GM19395 (cell line): ENCODE data around the gene ADAM30.

Experiments used
- ATAC-seq: cut with Tn5 transposase; IDR thresholded peaks from one replicate; pipeline ENCODE4 v1.9.1; 2021; ENCODE audit warnings: mild to moderate bottlenecking, moderate library complexity; ENCODE audit not compliant: unreplicated experiment

The ADAM30 gene

GRCh38 chr1:119909890-119910596 is 13.7 kb upstream of the ADAM30 start:
- ATAC-seq: no peak

GRCh38 chr1:119908661-119909060 is 12.3 kb upstream of the ADAM30 start:
- ATAC-seq: no peak

DNA sequence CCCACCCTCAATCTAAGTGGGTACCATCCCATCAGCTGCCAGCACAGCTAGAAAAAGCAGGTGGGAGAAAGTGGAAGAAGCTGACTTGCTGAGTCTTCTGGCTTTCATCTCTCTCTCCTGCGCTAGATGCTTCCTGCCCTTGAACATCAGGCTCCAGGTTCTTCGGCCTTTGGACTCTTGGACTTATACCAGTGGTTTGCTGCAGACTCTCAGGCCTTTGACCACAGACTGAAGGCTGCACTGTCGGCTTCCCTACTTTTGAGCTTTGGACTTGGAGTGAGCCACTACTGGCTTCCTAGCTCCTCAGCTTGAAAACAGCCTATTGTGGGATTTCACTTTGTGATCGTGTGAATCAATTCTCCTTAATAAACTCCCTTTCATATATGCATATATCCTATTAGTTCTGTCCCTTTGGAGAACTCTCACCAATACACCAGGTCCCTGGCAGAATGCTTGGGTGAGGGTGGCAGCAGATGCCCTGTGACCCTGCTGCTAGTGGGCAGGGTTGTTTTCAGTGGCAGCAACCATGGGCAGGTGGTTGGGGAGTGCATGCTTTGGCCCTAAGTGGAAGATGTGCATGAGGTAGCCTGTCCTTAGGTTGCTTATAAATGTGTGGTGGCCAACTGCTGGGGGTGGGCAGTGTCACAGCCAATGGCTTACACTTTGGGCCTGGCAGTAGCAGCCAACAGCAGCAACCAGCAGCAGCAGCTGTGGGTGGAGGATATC is 10.8 kb upstream of the ADAM30 start:
- no peak for ATAC-seq

DNA sequence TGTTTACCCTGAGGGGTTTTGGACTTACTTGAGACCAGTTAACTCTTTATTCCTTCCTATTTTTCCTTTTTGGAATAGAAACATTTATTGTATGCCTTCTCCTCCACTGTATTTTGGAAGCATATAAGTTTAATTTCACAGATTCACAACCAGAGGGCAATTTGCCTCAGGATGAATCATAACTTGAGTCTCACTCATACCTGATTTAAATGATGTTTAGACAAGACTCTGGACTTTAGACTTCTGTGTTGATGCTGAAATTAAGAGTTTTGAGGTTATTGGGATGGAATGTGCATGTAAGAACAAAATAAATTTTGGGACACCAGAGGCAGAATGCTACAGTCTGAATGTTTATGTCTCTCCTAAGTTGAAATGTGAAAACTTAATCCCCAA is 7.1 kb upstream of the ADAM30 start:
- no peak for ATAC-seq

GRCh38 chr1:119902775-119903442 is 6.6 kb upstream of the ADAM30 start:
- ATAC-seq: no peak

DNA sequence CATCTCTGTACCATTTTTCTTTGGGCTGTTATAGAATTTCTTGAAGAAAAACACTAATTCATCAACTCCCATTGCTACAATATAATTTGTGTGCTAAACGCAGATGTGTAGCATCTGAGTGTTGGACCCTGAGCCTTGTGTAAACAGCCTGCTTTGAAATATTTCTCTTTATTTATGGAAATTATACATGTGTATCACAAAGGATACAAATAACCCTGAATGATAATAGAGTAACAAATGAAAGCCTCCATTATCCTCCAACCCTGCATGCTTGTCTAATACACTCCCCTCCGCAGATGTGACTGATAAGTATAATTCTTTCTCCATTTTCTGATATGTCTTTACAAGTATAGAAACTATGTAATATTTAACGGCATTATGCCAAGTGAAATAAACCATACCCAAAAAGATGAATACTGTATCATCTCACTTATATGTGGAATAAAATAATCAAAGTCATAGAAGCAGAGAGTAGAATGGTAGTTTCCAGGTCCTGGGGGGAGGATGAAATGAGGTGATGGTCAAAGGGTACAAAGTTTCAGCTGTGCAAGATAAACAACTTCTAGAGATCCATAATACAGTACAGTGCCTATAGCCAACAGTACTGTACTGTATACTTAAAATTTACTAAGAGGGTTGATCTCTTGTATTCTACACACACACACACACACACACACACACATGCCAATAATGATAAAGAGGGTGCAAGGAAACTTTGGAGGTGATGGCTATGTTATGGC is 2.8 kb upstream of the ADAM30 start:
- ATAC-seq: no peak

DNA sequence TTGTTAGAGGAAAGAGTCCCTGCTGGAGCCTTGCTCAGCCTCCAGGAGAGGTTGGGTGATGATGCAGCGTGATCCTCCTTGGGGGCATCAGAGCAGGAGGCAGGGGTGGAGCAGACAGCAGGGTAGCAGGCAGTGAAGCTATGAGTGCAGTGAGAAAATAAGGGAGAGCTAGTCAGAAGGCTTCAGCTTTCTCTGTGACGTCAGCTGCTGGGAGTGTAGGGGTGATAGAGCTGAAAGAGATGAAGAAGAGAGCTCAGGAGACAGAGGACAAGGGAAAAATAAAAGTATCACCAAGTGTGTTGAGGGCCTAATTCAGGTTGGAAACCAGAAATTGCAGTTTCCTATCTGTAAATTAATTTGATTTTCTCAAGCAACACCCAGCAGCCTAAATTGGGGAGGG is 2.2 kb upstream of the ADAM30 start:
- ATAC-seq: no peak

DNA sequence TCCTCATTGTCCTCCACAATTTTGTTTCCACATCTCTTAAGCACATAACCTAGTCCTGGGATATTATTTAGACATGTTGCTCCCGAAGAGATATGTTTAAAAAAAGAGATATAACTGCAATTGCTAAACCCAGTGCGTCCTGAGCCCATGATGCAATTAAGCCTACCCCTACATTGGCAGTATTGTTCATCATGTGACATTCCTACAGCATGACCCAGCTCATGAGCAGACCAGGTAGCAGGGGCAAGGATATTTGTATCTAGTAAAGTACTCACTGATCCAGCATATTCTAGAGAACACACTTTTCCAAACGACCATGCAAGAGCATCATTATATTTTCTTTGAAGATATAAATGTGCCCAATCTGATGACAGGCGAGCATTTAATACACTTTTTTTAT is 1.2 kb downstream of the ADAM30 start:
- no peak for ATAC-seq

DNA sequence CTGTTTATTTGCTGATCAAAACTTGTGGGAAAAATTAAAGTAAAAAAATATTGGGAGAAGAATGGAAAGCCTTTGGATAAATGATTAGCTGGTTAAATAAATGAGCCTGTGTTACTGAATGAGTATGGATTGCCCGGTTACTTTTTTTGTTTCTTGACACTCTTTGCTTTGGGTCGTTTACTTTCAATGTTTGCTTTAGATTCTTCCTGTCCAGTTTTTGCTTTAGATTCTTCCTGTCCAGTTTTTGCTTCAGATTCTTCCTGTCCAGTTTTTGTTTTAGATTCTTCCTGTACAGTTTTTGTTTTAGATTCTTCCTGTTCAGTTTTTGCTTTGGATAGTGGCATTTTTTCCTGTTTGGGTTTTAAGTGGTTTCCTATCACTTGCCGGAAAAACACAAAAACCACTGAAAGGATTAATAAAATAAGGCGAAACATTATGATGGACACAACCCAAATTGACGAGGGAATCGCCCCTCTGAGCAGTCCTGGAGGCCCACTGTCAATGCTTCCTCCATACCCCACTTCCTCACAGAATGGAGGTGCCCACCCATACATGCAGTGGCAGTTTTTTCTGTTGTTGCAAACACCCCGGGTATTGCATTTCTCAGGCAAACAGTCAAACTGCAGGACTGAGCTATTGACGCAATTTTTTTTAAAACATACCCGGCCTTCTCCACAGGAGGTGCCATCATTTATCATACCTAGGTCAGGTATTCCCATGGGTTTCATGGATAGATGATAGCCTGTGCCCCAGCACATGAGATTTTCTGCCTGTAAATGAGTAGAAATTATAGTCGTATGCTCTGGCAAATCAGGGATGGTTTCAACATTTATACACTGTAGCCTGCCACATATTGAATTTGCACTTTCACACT is 2.3 kb downstream of the ADAM30 start:
- ATAC-seq: no peak

DNA sequence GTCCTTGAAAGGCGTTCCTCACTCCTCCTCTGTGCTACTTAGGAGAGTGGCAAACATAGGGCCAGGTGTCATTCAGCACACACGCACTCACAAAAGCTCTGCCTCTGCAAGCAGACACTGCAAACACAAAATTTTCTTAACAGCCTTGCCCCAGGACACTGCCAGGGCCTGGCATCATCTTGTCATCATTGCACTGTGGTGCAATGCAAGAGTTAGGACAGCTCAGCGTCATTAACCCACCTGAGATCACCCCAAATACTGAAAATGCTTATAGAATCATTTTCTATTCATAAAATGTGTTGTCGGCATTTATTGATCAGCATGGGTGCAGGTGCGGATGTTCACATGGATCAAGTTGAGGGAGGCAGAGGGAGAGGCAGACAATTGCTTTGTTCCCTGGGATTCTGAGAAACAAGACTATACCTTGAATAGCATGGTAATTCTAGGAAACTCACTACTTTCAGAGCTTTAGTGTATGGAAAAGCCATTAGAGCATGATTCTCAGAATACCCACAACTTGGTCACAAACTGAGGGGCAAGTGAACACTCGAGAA is 3.0 kb downstream of the ADAM30 start:
- ATAC-seq: no peak

GRCh38 chr1:119891386-119891785 is 4.9 kb downstream of the ADAM30 start:
- ATAC-seq: no peak

DNA sequence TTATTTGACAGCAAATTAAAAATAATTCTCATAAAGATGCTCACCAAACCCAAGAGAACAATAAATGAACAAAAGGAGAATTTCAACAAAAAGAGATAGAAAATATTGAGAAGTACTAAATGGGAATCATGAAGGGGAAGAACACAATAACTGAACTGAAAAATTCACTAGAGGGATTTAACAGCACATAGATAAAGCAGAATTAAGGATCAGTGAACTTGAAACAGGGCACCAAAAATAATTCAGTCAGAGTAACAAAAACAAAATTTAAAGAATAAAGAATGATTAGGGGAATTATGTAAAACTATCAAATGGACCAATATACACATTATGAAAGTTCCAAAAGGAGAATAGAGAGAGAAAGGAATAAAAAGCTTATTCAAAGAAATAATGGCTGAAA is 7.8 kb downstream of the ADAM30 start:
- ATAC-seq: no peak

DNA sequence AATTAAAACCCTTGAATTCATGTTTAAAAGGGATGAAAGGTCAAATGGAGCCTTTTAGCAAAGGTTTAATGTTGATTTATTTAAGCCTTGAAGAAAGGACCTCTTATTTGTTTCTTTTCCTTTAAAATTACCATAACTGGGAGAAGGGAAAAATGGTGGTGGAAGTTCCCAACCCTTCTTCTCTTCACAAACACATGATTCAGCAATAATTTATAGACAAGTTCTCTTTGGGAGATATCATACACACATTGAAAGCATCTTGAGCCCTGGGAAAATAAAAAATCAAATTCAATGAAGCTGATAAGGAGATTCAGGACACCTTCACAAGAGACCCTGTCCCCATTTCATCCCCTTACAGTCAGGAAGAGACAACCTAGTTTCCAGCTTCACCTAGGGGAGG is 8.9 kb downstream of the ADAM30 start:
- ATAC-seq: no peak

DNA sequence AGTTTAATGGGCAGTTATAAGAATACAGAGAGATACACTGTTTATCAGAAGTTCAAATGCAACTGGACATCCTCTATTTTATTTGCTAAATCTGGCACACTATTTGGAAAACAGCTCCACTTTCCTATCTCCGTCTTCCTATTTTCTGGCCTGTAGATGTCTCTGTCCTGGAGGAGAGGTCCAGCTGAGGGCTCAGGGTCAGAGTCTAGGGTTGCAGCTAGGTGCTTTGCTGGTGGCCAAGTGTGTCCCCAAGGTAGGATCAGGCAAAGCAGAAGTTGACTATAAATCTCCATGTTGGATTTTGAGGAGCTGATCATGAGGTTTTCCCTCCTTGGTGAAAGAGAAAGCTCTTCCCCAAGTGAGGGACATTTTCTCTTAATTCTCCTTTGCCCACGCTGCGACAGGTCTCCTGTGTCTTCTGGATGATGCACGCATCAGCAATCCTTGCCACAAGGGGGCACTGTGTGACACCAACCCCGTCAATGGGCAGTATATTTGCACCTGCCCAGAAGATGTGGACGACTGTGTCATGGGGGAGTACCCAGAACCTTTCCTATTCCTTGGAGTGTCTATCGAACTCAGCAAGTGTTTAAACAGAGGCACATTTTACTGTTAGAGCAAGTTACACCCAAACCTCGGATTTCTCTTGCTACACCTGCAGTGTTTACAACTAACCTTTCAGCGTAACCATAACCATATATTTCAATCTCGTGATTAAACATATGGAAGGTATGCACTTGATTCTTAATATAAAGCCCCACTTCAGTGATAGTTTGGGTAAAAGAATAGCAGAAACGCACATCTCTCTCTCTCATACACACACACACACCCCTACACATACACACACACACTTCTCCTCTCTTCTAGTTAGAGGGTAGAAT is 10.2 kb downstream of the ADAM30 start:
- no peak for ATAC-seq

GRCh38 chr1:119884711-119885110 is 11.6 kb downstream of the ADAM30 start:
- ATAC-seq: no peak

DNA sequence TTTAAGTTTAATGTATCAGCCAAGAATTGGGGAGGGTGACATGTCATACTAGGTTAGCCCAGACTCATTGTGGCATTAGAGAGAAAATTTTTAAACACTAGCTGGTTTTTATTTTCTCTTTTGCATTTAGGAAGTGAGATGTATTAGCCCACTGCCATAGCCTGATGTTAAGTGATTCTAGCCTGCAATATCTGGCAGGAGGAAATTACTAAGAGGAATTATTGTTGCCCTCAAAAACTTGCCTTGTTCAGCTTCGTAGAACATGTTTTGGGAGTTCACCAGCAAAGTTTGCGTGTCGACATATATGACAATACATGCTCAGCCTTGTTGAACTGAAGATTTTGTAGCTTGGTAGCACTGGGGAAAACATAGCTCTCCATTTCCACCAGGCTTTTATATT is 12.5 kb downstream of the ADAM30 start:
- ATAC-seq: no peak

GRCh38 chr1:119882132-119883049 is 13.9 kb downstream of the ADAM30 start:
- no peak for ATAC-seq
